Caco-2 (cell line): Measurements from ENCODE around the gene LOXL3. TPM values are rescaled to one million over a fixed set of nuclear protein-coding genes. Genes with fewer than 3 reads are reported as not detected.

Experiments used
- BruUV-seq: library from RNA; stranded (reverse); fragments of 400-500 nt; replicated peaks from 2 replicates; lab custom pipeline; 2021; lab: Mats Ljungman, UMichigan
- CTCF ChIA-PET: fragments of 300-600 bp; sonication (Branson Sonifier 250); formaldehyde crosslinking; loops from one replicate; lab custom pipeline; 2022; ENCODE audit warnings: antibody characterized with exemption; lab: Charles Lee
- POLR2A ChIA-PET: fragments of 300-600 bp; sonication (Branson Sonifier 250); formaldehyde crosslinking; loops from one replicate; lab custom pipeline; 2022; ENCODE audit warnings: antibody characterized with exemption; lab: Charles Lee
- DNase-seq, 2 experiments: peaks; one replicate each; pipeline versions ENCODE4 v3.0.0 to v3.0.0-alpha.2; 2020 to 2022
- H3K27me3 ChIP-seq: replicated peaks from 2 replicates; pipeline ENCODE4 v1.6.0; 2011; ENCODE audit warnings: low read length; ENCODE audit not compliant: control insufficient read depth, insufficient read depth
- H3K36me3 ChIP-seq: 2 replicates; pipeline ENCODE4 v1.5.1; 2011; ENCODE audit warnings: low read length; ENCODE audit not compliant: control insufficient read depth, insufficient read depth
- H3K4me1 ChIP-seq: fragments of 250-450 bp; sonication (Bioruptor Pico); 2 replicates; pipeline ENCODE4 v1.5.1; 2020; ENCODE audit warnings: mild to moderate bottlenecking
- H3K4me3 ChIP-seq: 2 replicates; pipeline ENCODE4 v1.5.1; 2011; ENCODE audit warnings: low read depth, mild to moderate bottlenecking, control low read depth, low read length
- H3K9me3 ChIP-seq: fragments of 250-450 bp; sonication (Bioruptor Pico); 2 replicates; pipeline ENCODE4 v1.5.1; 2020; ENCODE audit warnings: mild to moderate bottlenecking, moderate library complexity
- H3K27ac Mint-ChIP-seq: one replicate; pipeline ENCODE4 v1.8.0; 2022; ENCODE audit warnings: mixed read lengths; ENCODE audit not compliant: unreplicated experiment
- H3K27me3 Mint-ChIP-seq: one replicate; pipeline ENCODE4 v1.8.0; 2022; ENCODE audit warnings: mixed read lengths; ENCODE audit not compliant: insufficient read depth, unreplicated experiment
- H3K36me3 Mint-ChIP-seq: one replicate; pipeline ENCODE4 v1.8.0; 2022; ENCODE audit warnings: mild to moderate bottlenecking, mixed read lengths; ENCODE audit not compliant: insufficient read depth, unreplicated experiment
- H3K4me1 Mint-ChIP-seq: one replicate; pipeline ENCODE4 v1.8.0; 2022; ENCODE audit warnings: low read depth, mixed read lengths; ENCODE audit not compliant: unreplicated experiment
- H3K4me3 Mint-ChIP-seq: one replicate; pipeline ENCODE4 v1.8.0; 2022; ENCODE audit warnings: mild to moderate bottlenecking, moderate library complexity, mixed read lengths; ENCODE audit not compliant: unreplicated experiment
- H3K9me3 Mint-ChIP-seq: one replicate; pipeline ENCODE4 v1.8.0; 2022; ENCODE audit warnings: mixed read lengths; ENCODE audit not compliant: unreplicated experiment
- intact Hi-C: fragments of 100-400 bp; cut with micrococcal nuclease; formaldehyde crosslinking; loops from one replicate; pipeline ENCODE4 v1.10.0; 2022; ENCODE audit not compliant: unreplicated experiment
- total RNA-seq: library from RNA; stranded (reverse); gene quantifications from 2 replicates; pipeline ENCODE4 v1.2.3, GENCODE V29; 2022
- TF ChIP-seq, protein P1 (sequence below), 2 experiments: fragments of 200-600 bp in 1 of 2; IDR thresholded peaks; 1 replicate in 1 of 2; 2 replicates in 1 of 2; pipeline versions ENCODE4 v1.5.1 to v1.8.0; 2011 to 2022; ENCODE audit warnings: antibody characterized with exemption in 1 of 2, control low read depth in 1 of 2, inconsistent platforms in 1 of 2, low read depth in 1 of 2, low read length in 1 of 2, mild to moderate bottlenecking in 1 of 2, moderate library complexity in 1 of 2; ENCODE audit not compliant: insufficient read depth in 1 of 2, severe bottlenecking in 1 of 2, unreplicated experiment in 1 of 2

Gene LOXL3
- total RNA-seq, 1 experiment from 2014 or later, result 13.8 TPM

GRCh38 chr2:74505448-74506246 lies 48.1 kb downstream of the LOXL3 start:
- no TSS peak for BruUV-seq
- peak overlapping the region; percentile 87 for H3K27ac Mint-ChIP-seq
- H3K27me3 Mint-ChIP-seq, result no peaks in the 10 kb centered on the region
- H3K9me3 ChIP-seq, result no peaks in the 10 kb centered on the region
- no peaks in the 10 kb centered on the region for H3K9me3 Mint-ChIP-seq
- peaks cover 52% of the 10 kb centered on the region for H3K36me3 Mint-ChIP-seq
- intact Hi-C loops, result loop anchor here (2.0 kb wide), 1 partner anchor 47 kb away; the partner anchor contains the start of gene WBP1
- TF ChIP-seq, protein P1, sequence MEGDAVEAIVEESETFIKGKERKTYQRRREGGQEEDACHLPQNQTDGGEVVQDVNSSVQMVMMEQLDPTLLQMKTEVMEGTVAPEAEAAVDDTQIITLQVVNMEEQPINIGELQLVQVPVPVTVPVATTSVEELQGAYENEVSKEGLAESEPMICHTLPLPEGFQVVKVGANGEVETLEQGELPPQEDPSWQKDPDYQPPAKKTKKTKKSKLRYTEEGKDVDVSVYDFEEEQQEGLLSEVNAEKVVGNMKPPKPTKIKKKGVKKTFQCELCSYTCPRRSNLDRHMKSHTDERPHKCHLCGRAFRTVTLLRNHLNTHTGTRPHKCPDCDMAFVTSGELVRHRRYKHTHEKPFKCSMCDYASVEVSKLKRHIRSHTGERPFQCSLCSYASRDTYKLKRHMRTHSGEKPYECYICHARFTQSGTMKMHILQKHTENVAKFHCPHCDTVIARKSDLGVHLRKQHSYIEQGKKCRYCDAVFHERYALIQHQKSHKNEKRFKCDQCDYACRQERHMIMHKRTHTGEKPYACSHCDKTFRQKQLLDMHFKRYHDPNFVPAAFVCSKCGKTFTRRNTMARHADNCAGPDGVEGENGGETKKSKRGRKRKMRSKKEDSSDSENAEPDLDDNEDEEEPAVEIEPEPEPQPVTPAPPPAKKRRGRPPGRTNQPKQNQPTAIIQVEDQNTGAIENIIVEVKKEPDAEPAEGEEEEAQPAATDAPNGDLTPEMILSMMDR (IDR thresholded peaks at IDR 0.05; ENCODE audit: insufficient read depth in 1 of 2, low read depth in 1 of 2, low read length in 1 of 2, severe bottlenecking in 1 of 2, unreplicated experiment in 1 of 2), result no peak
- CTCF ChIA-PET, result interaction anchor here (1.7 to 1.8 kb wide), 3 partner anchors 17 to 82 kb away, joined by 7 read pairs; partner anchors contain the start of genes AUP1 and HTRA2
- DNase-seq, result no peak
- peak overlapping the region; percentile 94 for H3K4me3 Mint-ChIP-seq
- POLR2A ChIA-PET, result no interaction called here
- peaks cover 42% of the 10 kb centered on the region for H3K4me1 ChIP-seq
- H3K4me3 ChIP-seq, result no peak overlapping the region
- H3K27me3 ChIP-seq, result no peaks in the 10 kb centered on the region
- H3K4me1 Mint-ChIP-seq, result peaks cover 41% of the 10 kb centered on the region
- H3K36me3 ChIP-seq, result 0 out of 2 replicates have a peak, but pooled peaks cover 2% of the 10 kb centered on the region

DNA sequence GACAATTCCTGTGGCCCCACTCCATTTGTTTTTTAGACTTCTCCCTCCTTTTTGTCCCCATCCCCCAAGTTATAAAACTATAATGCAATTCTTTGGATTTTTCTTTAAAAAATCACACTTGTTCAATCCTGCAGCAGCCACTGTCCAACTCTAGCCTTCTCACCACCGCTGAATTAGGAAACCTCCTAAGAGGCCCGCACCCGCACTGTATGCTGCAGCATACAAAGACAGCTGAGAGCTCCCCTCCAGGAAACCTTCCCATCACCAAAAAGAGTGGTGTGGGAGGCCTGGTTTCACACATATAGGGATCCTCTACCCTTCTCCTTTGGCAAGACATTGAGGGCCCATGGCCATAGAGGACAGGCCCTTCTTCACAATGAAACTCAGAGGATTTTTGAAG lies 49.2 kb downstream of the LOXL3 start:
- no peak overlapping the region for H3K4me3 ChIP-seq

More for the DNA sequence above, 49.2 kb downstream of the LOXL3 start:
- peak overlapping the region; percentile 94 for H3K4me3 Mint-ChIP-seq
- ChIA-PET POLR2A (interaction anchor here (0.9 to 1.2 kb wide), 2 partner anchors 25 to 64 kb away, joined by 3 to 4 read pairs; partner anchors contain the start of genes AUP1 and HTRA2), CTCF (interaction anchor here (1.0 to 1.8 kb wide), 3 partner anchors 10 to 24 kb away, joined by 3 to 6 read pairs (median 3); partner anchors contain the start of genes CCDC142, TLX2 and TTC31)
- DNase-seq, result no peak
- TSS peak; percentile 25 for BruUV-seq
- H3K36me3 ChIP-seq, result 0 out of 2 replicates have a peak, but pooled peaks cover 2% of the 10 kb centered on the region
- H3K36me3 Mint-ChIP-seq, result peaks cover 53% of the 10 kb centered on the region
- no peaks in the 10 kb centered on the region for H3K9me3 Mint-ChIP-seq
- H3K4me1 Mint-ChIP-seq, result peaks cover 41% of the 10 kb centered on the region
- TF ChIP-seq, protein P1 (IDR thresholded peaks at IDR 0.05; ENCODE audit: insufficient read depth in 1 of 2, low read depth in 1 of 2, low read length in 1 of 2, severe bottlenecking in 1 of 2, unreplicated experiment in 1 of 2), result no peak
- H3K27me3 ChIP-seq, result no peaks in the 10 kb centered on the region
- H3K4me1 ChIP-seq, result peaks cover 52% of the 10 kb centered on the region
- H3K27ac Mint-ChIP-seq, result peak overlapping the region; percentile 87
- intact Hi-C loops, result no loop called here
- no peaks in the 10 kb centered on the region for H3K9me3 ChIP-seq
- no peaks in the 10 kb centered on the region for H3K27me3 Mint-ChIP-seq
